ENCODE measurements around the gene TJP1.
"Not testable (repeated sequence)": the region's sequence is repeated elsewhere in the genome, so short reads cannot be mapped to it uniquely, and the experiment has no call there.

TJP1 gene

DNA sequence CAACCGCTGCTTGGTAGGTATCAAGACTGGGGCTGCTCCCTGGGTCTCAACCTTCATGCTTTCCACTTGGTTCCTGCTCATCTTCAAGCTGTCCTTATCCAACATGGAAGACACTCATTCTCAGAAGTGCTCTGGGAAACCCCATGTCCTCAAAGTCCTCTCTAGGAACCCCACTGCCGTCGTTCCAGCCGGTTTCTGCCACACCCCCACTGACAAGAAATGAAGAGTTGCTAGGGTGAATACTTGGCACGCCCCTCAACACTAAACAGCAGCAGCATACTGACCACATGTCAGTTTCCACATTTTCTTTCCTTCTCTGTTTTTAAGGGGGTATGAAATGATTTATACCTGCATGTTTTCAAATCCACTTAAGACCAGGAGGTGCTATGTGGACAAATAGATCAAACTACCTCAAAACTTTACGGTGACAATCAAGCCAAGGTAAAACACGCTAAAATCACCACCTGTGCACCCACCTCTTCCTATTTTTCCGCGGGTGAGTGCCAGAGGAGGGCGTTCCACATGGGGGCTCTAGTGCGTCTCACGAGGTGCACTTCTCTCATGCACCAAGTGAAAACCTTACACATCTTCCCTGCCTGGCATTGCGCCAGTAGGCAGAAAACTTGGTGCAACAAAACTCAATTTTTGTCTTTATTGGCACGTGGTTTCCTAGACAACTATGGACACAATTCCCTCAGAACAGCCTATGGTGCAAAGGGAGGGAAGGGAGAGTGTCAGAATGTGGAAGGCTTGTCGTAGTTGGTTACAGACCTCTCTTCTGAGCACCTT lies 125.1 kb downstream of the TJP1 start:
- no peak for DNase-seq

DNA sequence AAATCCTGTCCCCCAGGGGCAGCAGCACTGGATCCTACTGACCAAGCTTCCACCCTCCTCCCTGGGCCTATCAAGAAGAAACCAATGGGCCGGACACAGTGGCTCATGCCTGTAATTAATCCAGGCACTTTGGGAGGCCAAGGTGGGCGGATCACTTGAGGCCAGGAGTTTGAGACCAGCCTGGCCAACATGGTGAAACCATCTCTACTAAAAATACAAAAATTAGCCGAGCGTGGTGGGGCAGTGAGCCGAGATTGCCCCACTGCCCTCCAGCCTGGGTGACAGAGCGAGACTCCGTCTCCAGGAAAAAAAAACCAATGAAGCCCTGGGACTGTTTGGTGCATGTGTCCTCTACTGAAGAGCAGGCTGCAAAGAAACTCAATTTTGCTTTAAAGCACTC lies 125.8 kb downstream of the TJP1 start:
- DNase-seq: not testable (repeated sequence)

DNA sequence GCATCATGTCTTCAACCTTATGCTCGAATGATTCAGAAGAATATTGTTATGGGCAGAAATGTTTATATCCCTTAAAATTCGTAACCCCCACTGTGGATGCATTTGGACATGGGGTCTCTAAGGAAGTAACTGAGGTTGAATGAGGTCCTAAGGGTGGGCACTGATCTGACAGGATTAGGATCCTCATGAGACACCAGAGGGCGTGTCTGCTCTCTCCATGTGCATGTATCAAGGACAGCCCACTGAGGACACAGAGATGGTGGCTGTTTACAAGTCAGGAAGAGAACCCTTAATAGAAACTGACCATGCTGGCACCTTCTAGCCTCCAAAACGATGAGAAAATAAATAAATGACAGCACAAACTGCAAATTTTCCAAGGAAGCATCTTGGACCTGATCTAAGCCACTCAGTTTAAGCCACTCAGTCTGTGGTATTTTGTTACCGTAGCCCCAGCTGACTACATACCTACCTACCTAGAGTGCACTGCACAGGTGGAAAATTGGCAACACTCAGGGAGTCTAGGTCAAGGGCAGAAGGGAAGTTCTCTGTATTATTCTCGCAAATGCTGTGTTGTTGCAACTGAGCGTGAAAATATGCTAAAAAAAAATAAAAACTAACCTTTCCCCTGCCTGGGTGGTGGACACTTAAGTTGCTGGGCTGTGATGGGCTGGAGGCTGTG lies 126.6 kb downstream of the TJP1 start:
- no peak for DNase-seq

DNA sequence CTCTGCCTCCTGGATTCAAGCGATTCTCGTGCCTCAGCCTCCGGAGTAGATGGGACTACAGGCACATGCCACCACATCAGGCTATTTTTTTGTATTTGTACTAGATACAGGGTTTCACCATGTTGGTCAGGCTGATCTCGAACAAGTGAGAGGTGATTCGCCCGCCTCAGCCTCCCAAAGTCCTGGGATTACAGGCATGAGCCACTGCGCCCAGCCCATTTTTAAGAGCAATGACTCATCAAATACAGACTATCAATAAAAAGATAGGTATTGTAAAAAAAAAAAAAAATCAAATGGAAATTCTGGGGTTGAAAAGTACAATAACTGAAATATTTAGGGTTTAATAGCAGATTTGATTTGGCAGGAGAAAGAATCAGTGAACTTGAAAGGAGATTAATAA lies 129.0 kb downstream of the TJP1 start:
- DNase-seq: no peak

DNA sequence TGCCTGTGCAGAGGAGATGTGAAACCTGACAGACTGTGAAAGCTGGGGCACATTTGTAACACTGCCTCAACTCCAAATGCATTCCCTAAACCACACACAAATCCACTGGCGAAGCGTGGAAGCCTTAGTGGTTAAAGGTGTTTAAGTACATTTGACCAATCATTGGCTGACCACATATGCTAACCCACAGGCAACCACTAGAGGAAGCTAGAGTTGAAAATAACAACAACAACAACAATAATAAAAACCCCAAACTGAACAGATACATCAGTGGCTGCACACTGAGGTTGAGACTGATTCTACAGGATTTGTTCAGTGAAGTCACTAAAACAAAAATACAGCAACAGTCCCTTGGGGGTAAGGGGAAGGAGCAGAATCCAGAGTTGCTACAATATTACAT lies 129.7 kb downstream of the TJP1 start:
- no peak for DNase-seq

DNA sequence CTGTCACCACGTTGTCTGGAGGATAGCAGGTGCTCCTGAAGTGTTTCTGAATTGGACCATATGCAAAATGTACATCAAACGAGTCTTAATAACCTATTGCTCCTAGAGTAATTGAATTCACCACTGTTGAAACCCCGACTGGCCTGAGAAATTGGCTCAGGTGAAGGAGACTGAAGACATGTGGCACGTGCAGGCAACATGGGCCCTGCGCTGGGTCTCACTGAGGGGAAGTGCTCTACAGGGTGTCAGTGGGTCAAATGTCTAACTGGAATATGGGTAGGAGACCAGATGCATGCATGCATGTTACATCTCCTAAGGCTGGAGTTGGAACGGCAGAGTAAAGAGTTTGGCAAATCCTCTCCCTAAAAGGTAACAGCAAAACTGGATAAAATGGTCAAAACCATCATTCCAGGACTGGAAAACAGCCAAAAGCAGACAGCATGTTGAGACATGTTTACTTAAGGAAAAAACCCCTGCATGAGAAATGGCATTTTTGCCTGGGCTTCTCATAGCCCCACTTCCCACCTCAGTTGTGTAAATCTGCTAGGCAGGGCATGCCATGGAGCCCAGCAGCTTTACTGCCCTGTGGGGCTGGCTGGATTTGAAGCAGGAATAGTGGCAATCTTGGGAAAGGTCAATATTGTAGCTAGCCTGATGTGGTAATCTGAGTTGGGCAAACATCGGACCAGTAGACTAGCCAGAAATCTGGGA lies 131.3 kb downstream of the TJP1 start:
- no peak for DNase-seq

DNA sequence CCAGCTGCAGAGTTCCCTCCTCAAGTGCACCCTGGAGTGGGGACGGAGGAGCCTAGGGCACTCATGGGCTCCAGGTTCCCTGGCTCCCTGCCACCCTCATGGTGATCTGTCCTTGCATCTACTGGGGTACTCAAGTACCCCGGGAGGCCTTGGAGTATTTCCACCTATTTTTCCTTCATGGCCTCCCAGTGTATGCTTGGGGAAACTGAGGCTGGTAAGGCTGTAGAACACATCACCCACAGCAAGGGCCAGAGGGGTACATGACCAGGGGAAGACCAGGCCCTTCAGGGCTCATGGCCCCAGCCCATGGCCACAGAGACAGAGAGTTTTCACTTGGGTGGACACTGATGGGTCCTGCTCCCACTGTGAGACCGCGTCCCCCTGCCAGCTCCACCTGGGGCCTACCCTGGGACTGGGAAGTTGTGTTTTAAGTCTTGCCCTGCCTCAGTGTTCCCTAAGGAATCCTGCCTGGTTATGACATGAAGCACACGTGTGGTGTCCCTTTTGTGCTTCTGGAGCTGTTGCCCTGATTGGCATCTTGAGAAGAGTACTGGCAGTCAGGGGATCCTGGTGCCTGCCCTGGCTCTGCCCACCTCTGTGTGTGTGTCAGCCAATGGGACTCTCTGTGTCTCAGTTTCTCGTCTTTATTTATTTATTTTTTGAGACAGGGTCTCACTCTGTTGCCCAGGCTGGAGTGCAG lies 132.8 kb downstream of the TJP1 start:
- no peak for DNase-seq

DNA sequence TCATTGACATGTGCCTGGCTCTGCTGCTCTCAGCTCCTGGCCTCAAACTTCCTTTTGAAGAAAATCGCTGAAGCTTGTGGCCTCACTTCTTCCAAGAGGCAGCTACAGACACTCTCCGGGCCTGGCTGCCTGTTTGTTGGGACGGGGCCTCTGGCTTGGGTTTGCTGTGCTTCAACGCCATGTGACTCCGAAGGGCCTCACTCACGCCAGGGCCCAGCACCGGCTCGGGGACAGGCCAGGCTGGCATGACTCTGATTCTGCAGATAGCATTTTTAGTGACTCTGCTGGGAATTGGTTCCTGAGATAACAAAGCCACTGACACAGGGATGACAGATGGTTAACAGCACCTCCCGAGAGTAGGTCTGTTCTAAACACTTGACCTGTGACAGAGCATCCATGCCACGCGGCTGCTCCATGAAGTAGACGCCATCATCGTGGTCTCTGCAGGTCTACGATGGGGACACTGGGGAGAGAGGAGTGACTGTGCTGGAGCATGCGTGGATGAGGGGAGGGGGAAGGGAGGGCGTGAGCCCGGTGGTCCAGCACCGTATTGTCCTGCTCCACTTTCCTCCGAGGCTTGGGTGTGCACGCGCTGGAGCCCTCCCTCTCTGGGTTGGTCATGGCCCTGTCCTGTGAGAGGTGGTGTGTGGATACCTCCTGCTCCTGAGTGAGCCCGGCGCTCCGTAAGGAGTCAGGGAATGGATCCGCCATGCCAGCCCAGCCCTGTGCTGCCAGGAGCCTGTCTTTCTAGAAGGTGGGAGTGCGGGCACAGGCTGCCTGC lies 133.6 kb downstream of the TJP1 start:
- no peak for DNase-seq

DNA sequence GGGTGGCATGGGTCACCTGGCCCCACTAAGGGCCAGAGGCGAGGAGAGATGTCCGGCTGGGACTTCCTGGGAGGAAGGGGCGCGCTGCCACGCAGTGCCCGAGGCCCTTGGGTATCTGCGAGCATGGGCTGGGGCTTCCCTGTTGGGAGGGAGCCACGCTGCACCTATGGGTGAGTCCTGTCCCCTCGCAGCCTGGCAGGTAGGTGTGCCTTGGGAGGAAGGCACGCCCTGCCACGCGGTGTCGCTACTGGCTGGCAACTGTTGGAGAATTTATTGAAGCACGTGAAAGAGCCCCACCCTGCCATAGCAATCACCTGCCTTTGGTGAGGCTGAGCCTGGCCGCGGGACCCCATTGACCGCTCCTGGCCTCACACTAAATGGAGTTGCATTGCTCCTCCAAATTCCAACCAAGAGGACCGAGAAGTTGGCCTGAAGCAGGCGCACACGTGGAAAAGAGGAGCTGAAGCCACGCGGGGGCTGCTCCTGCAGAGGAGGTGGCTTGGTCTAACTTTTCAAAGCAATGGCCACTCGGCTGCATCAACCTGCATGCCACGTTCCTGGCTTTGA lies 134.2 kb downstream of the TJP1 start:
- DNase-seq: no peak

DNA sequence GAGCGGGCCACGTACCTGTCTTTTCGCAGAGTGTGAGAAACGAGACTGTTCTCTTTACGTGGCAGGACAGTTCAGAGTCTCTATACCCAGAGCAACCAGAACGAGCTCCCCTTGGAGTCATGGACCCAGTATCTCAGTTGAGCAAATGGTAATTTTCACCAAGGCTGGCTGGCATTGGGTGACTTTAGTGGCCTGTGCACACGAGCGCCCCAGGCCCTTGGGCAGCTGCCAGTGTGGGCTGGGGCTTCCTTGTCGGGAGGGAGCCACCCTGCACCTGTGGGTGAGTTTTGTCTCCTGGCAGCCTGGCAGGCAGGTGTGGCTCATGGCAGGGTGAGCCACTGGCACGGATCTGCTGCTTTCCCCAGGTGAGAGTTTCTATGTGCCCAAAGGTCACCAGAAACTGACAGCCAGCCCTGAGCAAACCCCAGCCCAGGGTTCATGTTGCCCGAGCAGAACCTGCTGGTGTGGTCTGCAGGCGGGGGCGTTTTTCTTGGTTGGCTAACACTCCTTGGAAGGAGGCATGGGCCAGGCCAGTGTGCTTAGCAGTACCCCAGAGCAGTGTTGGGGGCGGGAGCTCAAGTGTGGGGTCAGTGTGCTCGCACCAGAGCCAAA lies 135.0 kb downstream of the TJP1 start:
- DNase-seq: no peak

DNA sequence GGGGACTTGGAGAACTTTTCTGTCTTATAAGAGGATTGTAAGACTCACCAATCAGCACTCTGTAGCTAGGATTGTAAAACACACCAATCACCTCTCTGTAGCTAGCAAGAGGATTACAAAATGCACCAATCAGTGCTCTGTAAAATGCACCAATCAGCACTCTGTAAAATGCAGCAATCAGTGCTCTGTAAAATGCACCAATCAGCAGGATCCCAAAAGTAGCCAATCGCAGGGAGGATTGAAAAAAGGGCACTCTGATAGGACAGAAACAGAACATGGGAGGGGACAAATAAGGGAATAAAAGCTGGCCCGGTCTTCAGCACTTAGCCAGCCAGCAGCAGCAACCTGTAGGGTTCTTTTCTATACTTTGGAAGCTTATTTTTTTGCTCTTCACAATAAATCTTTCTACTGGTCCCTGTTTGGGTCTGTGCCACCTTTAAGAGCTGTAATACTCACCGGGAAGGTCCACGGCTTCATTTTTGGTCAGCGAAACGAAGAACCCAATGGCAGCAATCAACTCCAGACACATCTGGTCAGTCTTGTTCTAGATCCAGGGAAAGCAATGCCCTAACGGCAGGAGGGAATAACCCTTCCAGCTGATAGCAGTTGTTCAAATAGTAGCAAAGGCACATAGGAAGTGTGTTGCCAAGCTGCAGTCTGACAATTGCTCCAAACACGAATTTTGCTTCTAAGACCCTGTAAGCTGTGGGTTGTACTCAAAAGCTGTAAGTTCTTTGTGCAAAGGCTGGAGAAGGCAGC lies 135.6 kb downstream of the TJP1 start:
- DNase-seq: no peak

DNA sequence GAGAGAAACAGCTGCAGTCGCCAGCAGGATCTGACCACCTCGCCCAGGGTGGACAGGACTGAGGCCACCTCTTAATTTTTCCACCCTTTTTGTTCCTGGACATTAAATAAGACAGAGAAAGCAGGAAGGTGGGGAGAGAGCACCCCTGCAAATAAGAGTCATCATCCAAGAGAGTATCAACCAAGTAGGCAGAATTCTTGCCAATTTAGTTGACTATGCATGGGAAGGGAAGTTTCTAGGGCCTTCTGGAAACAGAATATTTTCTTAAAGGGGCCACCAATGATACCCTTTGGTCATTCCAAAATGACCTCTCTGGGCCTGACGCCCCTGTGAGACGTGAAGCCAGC lies 136.2 kb downstream of the TJP1 start:
- DNase-seq: no peak

DNA sequence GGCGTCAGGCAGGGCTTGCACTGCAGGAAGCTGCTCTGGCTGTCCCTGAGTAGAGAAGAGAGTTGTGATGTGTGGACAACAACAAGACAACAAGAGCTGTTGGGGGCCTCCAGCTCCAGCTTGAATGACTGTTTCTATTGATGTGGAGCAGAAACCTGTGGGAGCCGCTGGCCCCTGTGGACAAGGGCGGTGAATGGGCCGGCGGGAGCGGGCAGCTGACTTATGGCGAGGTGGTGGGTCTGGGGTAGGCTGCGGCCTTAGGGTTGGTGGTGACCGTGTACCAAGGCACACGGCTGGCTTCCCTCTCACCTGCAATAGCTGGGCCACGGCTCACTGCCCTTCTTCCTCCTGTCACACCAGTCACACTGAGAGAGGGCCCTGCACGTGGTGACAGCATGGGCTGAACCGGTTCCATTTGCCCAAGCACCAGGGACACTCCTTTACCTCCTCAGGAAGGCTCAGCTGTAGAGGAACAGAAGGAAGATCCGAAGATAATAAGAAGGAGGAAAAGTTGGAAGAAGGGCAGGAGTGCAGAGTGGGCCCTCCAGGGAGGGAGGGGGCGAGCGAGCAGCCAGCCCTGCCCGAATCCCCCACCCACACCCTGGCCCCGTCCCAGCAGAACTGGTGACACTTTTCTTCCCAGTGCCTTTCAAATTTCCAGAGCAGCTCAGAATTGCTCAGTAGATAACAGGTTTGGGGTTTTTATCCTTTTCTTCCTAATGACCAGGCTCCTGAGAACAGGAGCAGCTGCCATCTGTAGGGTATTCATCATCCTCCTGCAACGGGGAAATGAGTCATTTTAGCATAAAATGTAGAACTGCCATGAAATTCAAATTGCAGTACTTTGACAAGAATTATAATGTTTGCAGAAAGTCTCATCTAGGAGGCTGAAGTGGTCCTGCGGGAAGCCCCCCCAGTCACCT lies 136.9 kb downstream of the TJP1 start:
- DNase-seq: no peak

DNA sequence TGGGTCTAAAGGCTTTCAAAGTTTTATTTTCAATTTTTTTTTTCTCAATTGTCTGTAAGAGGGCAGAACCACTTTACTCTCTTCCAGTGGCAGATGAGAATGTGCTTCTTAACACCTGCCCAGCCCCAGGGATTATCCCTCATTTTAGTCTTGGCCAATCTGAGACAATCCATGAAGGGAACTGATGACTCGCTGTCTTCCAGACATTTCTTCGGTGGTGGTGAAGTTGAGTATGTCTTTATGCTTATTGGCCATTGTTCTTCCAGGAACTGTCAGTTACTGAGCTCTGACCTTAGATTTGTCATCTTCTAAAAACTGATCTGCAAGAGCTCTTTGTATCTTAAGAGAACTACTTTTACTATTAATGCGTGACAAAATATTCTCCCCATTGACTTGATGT lies 139.5 kb downstream of the TJP1 start:
- no peak for DNase-seq

DNA sequence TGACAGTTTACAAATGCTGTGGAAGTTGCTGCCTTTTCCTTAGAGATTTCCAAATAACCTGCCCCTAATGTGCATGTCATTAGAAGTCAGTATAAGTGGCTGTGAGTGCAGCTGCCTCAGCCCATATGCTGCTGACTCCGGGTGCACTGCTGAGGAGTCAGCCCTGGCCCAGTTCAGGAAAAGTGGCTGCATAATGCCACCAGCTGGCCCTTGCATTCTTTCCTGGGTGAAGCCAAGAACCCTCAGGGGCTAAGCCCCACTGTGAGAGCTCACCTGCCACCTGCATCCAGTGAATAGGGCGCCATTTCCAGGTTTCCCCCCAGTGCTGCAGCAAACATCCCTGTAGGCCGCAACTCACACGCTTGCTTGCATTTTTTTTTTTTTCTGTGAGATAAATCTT lies 139.9 kb downstream of the TJP1 start:
- DNase-seq: no peak

DNA sequence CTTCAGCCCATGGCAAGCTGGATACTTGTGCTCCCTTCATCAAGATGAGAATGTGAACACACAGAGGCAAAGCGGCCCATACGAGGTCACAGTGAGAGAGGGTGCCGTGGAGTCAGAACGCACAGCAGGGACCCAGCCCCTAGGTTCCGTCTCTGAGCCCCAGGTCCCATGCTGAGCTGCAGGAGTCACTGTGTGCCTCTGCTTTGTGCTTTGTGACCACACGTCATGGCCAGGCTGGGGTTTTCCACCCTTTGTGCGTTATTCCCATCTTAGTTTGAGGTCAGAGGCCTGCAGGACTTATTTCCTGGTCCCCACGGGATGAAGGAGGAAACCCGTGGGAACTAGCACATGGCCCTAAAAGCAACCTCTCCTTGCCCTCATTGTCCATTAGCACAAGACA lies 140.3 kb downstream of the TJP1 start:
- no peak for DNase-seq

DNA sequence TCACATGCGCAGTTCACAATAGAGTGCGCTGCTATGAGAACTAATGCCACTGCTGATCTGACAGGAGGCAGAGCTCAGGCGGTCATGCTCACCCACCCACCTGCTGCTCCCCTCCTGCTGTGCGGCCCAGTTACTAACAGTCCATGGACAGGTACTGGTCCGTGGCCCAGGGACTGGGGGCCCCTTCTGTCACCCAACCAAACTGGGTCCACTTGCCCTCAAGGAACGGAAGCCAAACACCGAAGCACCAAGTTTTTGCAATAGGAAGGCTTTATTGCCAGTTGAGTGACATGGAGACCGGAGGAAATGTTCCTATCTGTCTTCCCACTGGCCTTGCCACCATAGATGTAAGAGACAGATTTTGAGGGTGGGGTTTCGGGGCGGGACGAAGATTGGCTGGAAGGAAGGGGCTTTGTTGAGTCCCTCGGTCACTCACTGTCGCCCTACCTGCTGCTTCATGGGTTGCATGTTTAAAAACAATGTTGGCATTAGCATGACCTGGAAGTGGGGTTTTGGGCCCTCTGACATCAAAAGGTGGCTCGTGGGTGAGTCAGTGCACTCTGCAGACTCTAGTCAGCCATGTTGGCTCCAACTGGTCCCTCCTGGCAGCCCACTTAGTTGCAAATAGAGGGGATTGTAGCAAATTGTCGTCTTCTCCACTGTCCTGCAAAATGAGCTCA lies 141.0 kb downstream of the TJP1 start:
- DNase-seq: no peak

DNA sequence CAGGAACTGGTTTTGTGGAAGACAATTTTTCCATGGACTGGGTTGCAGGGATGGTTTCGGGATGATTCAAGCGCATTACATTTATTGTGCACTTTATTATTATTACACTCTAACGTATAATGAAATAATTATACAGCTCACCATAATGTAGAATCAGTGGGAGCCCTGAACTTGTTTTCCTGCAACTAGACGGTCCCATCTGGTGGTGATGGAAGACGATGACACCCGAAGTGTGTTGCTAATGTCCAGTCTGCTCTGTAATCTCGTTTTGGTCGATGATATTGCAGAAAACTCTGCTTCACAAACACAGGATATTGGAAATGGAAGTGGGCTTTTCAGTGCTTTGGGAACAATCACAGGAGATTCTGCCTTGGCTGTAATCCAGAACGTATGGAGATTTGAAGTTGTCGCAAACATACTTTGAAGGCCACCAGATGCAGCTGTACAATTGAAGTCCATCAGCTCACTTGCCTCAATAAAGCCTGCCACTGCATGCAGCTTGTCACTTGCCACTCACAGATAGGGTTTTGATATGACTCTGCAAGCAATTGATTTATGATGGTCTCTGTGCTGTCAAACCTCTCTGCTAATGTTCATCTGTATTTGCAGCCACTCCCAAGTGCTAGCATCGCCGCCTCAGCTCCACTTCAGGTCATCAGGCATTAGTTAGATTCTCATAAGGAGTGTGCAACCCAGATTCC lies 141.7 kb downstream of the TJP1 start:
- DNase-seq: no peak

All from SIG-M5 (cell line).